NCI-H2107 (cell line): Measurements from ENCODE around the gene ABHD17A.

Experiments used
- DNase-seq: peaks from one replicate; lab custom pipeline; 2025; lab: John Stamatoyannopoulos, UW

The ABHD17A gene

DNA sequence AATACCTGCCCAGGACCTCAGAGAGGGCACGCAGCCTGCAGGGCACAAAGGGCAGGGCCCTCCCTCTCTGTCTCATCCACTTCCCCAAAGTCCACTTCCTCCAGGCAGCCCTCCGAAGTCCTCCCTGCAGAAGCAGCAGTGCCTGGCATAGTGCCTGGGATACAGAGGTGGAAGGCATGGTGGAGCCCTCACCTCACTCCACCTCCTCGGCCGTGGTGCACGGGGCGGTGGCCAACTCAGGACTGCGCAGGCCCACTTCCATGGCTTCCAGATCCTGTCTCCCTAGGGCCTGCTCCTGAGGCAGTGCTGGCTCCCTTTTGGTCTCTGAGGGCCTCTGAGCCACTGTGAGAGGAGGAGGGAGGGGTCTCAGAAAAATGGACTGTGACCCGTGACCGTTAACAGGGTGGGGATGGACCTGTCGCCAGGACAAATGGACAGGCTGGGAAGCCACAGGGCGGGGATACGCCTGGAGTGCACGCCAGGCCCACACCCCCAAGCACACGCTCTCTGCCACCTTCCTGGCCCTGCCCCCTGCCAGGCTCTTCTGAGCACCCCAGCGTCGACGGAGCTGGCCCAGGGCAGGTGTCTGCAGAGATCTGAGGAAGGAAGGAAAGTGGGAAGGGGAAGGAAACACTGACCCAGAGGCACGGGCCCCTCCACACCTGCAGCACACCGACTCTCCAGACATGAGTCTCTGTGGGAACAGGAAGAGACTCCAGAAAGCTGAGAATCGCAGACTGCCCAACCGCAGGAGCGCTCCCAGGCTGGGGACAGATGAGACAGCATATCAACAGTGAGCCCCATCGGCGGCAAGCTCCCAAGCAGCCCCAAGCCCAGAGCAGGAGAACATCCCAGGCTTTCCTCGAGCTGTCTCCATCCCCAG lies 45.4 kb downstream of the ABHD17A start:
- no peak for DNase-seq

DNA sequence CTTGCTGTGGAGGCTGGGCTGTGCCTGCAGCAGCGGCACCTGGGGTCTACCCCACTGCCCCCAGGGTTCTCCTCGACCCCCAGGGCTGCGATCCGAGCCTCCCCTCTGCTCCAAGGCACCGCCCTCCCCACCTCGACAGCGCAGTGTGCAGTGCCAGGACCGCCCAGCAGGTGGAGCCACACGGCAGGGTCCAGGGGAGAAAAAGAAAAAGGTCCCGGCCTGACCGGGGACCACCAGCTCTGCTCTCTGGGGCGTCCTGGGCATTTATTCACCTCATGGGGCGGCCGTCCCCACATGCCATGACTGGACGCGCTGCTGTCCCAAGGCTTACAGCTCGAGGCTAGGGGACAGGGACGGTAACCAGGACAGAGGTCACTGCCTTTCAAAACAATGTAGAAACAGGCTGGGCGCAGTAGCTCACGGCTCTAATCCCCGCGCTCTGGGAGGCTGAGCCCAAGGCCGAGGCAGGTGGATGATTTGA lies 47.6 kb downstream of the ABHD17A start:
- DNase-seq: no peak

DNA sequence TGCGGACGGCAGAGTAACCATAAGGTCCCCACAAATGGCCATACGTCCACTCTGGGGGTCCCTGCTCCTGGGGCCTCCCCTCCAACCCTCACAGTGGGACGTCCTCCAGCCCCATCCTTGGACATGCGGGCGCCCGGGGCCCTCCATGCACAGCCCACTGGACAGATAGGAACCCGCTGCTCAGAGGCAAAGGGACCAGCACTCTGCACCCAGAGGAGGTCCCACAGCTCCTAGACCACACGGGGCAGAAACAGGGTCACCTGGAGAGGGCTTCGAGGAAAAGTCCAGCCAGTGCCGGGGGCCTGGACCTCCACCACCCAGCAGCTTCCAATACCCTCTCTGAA lies 48.1 kb downstream of the ABHD17A start:
- no peak for DNase-seq

DNA sequence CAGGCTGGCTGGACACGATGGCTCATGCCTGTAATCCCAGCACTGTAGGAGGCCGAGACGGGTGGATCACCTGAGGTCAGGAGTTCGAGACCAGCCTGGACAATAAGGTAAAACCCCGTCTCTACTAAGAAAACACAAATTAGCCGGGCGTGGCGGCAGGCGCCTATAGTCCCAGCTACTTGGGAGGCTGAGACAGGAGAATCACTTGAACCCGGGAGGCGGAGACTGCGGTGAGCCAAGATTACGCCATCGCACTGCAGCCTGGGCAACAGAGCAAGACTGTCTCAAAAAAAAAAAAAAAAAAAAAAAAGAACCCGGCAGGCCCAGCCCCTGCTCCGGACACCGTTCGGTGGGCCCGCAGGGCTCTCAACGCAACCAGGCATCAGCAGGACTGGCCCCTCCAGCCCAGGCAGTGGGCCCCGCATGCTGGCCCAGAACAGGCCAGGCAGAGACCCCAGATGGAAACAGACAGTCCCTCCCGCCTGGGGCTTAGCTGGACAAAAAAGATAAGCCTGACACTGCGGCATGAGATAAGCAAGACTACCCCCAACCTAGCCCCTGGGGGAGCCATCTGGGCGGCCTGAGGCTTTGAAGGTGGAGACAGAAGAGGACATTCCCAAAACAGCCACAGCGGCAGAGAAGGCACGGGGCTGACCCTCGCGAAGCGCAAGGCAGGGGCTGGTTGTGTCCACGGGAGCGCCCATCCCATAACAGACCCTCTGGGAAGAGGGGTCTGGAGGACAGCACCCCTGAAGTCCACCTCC lies 48.7 kb downstream of the ABHD17A start:
- DNase-seq: no peak

DNA sequence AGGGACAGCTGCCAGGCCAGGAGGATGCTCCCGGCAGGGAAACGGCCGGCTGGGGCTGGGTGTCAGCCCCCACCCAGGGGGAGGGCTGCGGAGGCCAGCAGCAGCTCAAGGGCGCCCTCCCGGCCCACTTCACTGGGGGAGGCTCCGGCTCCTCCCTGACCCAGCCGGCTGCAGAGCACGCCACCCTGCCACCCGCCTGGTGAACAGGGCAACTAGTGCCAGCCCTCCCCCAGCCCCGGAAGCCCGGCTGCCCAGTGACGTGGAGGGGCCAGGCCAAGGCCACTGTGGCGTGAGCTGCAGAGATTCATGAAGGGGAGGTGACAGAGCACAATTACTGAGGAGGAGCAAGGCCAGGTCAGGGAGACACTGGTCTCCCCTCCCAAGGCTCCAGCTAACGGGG lies 51.8 kb downstream of the ABHD17A start:
- DNase-seq: no peak

DNA sequence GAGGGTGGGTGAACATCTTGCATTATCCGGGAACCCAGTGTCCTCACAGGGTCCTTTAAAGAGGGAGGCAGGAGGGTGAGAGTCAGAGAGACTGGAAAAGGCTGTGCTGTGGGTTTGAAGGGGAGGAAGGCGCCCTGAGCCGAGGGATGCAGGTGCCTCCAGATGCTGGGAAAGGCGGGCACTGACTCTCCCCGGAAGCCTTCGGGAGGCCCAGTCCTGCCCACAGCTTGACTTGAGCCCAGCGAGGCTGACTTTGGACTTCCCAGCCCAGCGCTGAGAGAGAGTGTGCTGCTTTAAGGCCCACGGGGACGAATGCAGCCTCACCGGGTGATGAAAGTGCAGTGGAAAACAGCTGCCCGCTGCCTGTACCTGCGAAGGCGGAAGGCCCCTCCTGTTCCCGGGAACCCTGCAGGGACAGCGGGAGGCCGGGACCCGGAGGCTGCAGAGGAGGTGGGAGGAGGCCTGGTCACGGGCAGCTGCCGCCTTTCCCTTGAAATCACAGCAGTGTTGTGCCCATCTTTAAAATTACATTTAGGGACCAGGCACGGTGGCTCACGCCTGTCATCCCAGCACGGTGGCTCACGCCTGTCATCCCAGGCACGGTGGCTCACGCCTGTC lies 53.1 kb downstream of the ABHD17A start:
- DNase-seq: no peak

DNA sequence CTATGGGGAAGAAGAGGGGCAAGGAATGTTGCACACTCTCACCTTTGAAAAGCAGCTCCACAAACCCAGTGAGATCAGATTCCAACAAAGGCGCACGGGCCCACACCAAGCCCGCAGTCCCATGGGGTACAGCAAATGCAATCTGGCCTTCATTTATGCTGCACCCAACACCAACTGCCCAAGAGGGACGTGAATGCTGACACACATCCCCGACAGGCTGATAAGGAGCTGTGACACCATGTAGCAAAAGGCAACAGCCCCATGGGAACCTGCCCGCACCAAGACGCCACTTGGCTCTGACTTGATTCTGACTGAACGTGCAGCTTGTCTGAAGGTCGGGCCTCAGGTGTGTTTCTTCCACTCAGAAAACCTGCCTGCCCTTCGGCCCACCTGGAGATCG lies 54.3 kb downstream of the ABHD17A start:
- DNase-seq: no peak

DNA sequence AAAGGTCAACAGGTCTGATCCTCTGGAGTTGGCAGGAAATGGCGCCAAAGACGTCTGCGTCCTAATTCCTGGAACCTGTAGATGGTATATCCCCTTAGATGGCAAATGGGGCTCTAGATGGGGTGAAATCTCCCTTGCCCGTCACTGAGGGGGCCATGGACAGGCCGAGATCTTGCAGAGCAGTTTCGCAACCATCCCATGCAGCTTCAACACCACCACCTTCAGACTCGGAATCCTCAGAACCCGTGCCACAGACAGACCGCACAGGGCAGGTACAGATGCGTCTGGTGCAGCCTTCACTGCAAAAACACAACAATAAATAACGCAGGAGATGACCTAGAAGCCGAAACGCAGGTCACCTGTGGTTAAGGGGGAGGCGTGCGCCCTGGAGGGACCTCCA lies 54.7 kb downstream of the ABHD17A start:
- no peak for DNase-seq

DNA sequence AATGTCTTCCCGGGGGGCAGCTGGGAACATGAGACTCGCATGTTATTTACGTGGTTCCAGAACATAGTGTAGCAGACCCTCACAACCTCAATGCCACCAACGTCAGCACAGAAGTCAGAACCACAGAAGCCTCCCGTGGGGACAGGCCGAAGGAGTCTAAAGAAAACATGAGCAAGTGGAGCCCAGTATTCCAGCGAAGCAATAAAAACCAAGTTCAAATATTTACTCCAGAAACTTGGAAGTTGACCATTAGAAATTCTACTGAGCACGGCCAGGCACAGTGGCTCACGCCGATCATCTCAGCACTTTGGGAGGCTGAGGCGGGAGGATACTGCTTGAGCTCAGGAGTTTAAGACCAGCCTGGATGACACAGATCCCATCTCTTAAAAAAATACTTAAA lies 55.3 kb downstream of the ABHD17A start:
- DNase-seq: no peak

DNA sequence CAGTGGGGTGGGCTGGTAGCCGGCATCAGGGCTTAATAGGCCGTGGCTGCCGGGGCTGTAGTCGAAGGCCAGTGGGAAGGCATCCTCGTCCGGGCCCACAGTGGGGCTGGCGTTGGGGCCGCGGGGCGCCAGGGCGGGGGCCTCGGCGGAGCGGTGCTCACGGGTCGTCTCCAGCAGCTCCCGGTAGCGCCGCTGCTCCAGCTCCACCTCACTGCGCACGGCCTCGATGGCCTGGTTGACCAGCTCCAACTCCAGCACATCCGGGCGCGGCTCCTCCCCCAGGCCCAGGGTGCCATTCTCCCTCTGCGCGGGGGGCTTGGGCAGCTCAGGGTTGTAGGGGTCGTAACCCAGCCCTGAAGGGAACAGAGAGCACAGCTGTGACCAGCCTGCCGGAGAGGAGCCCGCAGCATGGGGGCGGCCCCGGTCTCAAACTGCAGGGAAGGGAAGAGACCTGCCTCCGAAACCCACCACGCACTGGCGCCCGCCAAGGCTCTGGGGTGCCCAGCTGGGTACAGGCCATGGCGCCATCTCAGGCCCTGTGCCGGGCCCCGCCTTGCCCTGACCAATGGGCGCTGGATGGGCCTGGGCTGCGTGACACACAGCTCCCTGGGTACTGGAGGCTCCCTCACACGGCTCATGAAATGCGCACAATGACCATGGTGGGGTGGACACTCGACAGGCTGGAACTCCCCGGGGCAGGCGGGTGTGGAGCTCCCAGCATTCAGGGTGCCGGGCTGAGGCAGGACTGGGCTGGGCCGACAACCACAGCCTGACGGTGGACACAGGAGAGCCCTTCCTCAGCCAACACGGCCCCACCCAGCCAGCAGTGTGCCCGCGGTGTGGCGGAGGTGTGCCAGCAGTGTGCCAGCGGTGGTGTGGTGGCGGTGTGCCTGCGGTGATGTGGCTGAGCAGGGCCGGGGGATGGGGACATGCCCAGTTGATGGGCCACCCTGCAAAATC lies 56.7 kb downstream of the ABHD17A start:
- DNase-seq: no peak

DNA sequence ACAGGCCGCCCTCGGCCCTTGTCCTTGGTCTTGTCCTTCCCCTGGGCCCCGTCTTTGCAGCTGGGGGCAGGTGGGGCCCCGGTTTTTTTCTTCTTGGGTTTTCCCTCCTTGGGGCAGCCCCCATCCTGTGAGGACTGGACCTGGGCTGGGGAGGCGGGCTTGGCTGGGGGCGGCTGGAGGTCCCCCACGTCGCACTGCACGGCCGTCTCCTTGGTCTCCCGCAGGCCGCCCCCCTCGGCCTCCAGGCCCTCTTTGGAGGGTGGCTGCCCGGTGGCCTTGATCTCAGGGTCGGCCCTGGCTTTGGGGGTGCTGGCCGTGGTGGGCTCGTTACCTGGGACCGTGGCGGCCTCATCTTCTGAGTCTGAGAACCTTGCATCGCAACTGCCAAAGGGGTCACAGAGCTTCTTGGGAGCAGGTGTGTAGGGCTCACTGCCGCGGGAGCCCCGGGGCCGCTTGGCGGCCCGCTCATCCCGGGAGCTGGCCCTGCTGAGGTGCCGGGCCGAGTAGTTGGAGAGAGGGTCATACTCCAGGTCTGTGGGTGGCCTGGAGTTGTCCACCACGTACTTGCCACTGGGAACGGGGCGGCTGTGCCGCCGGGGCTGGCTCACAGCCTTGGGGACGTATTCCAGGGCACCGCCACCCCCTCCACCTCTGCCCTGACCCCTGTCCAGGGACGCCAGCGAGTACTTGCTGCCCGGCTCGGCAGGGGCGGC lies 57.6 kb downstream of the ABHD17A start:
- DNase-seq: no peak
